Measurements from ENCODE around the gene ANAPC7.

- TF ChIP-seq HNRNPK (IDR thresholded peaks at IDR 0.05; ENCODE audit: low read depth, low read length, poor library complexity, severe bottlenecking) (no peak), CCAR2 (IDR thresholded peaks at IDR 0.05; ENCODE audit: low read depth, low read length) (no peak), ZC3H11A (IDR thresholded peaks at IDR 0.05; ENCODE audit: low read depth, low read length) (no peak)
These were observed 32.7 kb downstream of the ANAPC7 start for GRCh38 chr12:110370732-110371231.
